ENCODE results near the gene MSH2.

Gene MSH2

DNA sequence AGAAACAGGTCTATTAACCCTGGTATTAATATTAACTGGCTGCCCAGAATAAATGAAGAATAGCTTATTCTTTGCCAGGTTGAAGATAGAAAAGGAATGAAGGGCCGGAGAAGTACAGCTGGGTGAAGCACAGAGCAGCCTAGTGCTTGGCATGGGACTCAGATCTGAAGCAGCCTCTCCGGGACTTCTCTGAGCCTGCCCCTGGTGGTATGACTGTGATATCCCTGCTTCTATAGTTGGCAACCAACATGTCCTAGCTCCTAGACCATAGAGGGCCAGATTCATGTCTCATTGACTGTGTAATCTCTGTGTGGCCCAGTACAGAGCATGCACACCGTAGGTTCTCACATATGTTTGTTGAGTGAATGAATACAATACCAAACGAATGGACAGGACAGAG is 107.8 kb downstream of the MSH2 start:
- no peak overlapping the region for H3K27ac ChIP-seq
- no peak for TF ChIP-seq CTCF (conservative IDR thresholded peaks at IDR 0.05)

DNA sequence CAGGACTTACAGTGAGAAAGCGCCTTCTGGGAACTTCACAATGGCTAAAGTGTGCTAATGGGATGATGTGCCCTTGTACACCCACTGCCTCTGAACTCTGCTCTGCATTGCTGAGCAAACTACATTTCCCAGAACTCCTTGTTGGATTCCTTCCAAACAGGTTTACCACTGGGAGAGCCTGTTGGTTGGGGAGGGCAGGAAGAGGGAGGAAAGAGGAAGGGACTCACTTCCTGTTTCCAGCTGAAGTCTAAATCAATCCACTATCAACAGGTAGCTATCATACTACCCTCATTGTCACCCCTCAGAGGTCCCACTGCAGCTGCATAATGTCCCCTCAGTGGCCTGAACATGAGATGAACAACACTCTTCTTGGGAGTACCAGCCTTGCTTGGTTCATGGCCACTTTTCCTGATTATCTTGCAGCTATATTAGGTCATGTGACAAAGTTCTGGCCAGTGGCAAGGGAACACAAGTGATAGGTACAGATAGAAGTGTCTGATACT is 109.7 kb downstream of the MSH2 start:
- no peak for TF ChIP-seq CTCF (conservative IDR thresholded peaks at IDR 0.05)
- no peak overlapping the region for H3K27ac ChIP-seq

DNA sequence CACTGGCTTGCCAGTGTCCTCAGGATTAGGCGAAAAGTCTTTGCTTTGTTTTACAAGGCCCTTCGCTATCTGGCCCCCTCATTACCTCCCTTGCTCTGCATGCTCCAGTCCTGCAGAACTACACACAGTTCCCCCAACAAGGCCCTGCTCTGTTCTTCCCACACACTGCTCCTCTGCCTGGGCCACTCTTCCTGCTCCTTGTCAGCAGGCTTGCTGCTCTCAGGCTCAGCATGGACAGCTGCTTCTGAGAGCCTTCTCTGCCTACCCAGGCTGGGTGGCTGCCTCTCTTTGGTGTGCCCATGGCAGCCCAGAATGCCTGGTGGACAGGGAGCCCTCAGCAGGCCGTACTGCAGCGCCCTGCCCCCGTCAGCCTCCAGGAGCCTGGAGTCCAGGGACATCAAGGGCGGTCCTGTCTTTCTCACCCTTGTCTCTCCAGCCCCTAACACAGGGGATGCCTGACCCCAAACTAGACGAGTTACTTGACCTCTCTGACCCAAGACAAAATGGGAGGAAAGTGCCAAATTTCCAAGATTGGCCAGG is 111.1 kb downstream of the MSH2 start:
- no peak overlapping the region for H3K27ac ChIP-seq
- TF ChIP-seq CTCF (conservative IDR thresholded peaks at IDR 0.05) = no peak

GRCh38 chr2:47516360-47517104 is 113.6 kb downstream of the MSH2 start:
- no peak for TF ChIP-seq CTCF (conservative IDR thresholded peaks at IDR 0.05)
- H3K27ac ChIP-seq = no peak overlapping the region

DNA sequence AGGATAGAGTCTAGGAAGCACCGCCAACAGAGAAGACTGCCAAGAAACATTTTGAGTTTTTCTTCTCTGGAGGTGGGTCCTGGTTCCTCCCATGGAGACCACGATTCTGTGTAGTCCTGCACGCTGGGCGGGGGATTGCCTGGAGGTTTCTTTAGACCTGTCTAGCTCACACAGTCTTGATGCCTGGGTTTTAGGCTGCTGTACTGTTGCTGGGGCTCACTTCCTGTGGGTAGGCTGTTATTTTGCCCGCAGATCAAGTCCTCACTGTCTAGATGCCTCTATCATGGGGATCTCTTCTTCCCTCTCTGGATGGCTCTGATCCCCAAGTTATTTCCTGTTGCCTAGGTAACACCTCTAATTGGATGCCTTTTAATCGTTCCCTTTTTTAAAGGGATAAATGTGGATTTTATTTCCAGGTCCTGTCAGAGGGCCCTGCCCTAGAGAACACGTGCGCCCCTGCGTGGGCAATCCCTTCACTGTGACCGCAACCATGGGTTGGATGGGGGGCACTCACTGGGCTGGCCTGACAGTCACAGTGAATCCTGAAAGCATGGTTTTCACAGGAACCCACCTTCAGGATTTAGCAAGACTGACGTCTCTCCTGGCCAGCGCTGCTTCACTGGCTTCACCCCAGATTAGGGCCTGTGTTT is 115.7 kb downstream of the MSH2 start:
- no peak overlapping the region for H3K27ac ChIP-seq
- no peak for TF ChIP-seq CTCF (conservative IDR thresholded peaks at IDR 0.05)

DNA sequence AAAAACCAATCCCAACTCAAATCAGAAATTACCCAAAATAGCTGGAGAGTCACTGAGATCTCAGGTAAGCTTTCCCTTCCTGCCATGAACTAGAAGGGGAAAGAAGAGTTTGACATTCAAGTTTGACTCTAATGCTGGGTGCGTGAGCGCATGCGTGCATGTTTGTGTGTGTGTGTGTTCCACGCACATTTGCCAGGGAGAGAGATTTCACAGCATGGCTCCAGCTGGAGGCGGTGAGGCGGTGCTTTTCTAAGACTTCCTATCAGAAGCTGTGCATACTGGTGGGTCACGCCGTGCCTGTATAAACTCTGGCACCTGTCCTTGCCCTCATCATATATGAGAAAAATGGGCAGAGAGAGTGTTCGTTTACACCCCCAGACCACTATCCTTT is 116.2 kb downstream of the MSH2 start:
- no peak for TF ChIP-seq CTCF (conservative IDR thresholded peaks at IDR 0.05)
- no peak overlapping the region for H3K27ac ChIP-seq

DNA sequence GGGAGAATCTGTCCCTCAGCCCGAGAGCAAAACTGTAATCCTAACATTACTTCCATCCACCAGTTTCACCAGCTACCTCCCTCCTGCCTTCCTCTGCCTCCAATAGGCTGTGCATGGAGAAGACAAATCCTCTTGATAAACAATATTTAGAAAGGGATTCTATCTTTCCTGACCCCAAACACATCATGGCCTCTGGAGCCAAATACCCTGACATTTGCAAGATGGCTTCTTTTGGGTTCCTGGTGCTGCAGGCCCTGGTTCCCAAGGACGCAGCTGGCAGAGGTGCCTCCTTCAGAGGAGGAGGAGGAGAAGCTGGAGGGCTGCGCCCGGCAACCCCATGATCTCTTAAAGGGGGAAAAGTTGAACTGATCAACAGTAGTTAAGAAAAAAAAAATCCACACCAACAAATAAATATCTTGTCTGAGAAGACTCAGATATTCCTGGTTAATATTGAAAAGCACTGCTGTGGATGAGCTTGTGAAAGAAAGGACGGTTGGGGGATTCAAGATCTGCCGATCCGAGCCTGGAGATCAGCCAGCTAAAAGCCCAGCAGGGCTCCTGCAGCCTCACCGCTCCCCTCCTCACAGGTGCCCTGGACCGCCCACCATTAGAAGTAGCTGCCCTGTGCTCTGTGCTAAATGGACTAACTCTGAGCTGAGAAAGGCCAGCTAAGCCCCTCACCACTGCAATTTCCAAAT is 116.8 kb downstream of the MSH2 start:
- no peak for TF ChIP-seq CTCF (conservative IDR thresholded peaks at IDR 0.05)
- H3K27ac ChIP-seq = peak overlapping the region; percentile 92; the same call in 1 of the 2 replicates

Data from VCaP (cell line).